GM21825 (cell line): Measurements from ENCODE around the gene DAB1.

ENCODE experiments used
- ATAC-seq: cut with Tn5 transposase; IDR thresholded peaks from one replicate; pipeline ENCODE4 v1.9.1; 2021; ENCODE audit warnings: mild to moderate bottlenecking, moderate library complexity; ENCODE audit not compliant: unreplicated experiment

DAB1 gene

DNA sequence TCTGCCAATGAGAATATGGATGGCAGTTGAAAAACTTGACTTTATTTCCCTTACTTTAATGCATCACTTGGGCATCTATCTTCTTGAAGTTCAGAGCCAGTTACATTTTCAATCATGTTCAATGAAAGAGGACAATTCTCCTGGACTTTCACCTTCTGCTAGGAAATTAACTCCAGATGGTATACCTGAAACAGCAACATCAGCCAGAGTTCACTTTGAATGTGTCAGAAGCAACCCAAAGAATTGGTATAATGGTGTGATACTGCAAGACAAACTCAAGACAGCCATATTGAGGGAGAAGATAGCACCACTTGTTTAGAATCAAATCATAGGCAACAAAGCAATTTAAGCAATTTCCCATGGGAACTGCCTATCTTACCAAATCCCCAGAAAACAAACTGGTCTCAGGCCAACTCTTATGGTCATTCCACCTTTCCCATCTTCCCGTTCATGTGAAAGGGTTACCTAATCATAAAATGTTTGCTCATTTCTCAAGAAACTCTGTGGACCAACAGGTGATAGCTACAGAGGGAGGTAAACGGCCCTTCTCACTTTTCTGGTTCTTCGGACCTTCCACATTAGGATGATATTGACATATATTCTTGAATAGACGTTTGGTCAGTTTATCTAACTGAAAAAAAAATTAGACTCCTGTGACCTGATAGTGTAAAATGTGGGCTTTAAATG, 428.3 kb downstream of the DAB1 start:
- no peak for ATAC-seq

- no peak for ATAC-seq
These were observed 430.4 kb downstream of the DAB1 start for GRCh38 chr1:56993475-56993874.

DNA sequence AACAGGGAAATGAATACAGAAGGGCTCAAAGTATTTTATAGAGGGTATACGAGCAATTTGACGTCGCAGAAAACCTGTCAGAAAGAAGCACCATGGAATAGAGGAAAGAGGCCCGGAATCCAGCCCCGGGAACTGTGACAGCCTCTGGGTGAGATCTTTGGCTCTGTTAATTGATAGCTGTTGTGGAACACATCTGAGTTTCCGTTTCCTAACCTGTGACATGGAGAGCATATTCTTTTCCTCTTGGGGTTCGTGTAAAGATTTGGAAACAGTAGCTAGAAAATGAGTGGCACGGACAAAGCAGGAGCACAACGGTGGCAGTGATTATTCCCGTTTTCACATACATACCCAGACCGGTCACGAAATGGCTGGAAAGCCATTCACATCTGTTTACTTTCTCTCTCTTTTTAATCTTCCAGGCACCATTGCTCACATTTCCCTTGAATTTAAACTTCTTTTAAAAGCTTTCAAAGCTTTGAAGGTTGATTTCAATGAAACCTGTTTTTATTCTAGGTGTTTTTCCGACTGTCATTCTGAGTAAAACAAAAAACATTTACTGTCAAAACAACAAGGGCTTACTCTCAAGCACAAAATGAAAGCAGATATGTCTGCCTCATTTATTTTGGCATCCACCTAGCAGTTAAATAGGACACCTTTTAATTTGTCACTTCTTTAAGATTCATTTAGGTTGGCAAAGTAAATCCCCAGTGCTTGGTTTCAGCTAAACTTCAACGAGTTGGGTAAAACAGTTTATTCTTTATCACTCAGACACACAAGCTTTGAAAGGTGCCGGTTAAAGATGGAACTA, 431.3 kb downstream of the DAB1 start:
- no peak for ATAC-seq

GRCh38 chr1:56991576-56991975, 432.3 kb downstream of the DAB1 start:
- ATAC-seq, result no peak

DNA sequence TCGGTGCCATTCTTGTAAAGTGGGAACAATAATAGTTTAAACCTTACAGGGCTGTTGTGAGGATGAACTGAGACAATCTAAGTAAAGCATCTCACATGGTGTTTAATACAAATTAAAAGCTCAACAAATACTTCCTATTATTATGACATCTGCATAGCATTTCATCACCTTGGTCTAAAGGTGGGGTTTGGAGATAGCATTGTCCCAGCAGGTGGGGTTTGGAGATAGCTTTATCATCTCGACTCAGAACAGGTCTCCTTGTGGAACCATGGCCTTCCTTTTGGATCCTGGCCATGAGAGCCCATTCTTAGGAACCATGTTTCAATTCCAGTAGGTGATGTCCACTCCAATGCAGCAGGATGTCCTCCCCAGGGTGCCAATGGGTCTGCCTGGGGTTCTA, 437.5 kb downstream of the DAB1 start:
- ATAC-seq, result no peak

GRCh38 chr1:56985857-56986256, 438.0 kb downstream of the DAB1 start:
- no peak for ATAC-seq

GRCh38 chr1:56983484-56983883, 440.4 kb downstream of the DAB1 start:
- ATAC-seq, result no peak

DNA sequence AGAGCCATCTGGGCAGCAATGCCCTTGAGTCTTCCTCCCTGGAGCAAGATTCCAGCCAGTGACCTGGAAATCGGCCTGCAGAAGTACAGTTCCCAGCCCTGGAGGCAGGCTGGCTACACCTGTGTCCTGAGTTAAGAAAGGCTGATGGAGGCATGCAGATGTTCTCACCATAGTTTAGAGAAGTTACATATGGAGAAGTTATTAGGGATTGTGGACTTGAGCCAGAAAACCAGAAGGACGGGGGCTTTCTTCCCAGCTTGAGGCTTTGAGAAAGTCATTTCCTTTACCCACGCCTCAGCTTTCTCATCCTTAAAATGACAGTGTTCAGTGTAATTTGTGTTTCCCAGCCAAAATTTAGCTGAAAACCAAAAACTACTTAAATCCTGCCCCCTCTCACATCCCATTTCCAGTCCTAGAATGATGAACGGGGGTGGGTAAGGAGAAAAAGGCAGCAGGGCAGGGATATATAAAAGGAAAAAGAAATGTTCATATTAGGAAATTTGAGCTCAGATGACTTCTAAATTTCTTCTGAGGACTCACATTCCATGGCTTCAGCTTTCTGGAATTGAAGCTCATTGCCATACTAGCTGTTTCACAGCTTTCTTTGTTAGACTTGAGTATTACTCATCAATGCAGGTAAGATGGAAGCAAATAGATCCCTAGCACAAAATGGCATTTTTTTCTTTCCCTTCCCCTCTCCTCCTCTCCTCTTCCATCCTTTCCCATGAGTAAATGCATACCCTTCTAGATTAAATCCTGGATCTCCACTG, 443.7 kb downstream of the DAB1 start:
- no peak for ATAC-seq

DNA sequence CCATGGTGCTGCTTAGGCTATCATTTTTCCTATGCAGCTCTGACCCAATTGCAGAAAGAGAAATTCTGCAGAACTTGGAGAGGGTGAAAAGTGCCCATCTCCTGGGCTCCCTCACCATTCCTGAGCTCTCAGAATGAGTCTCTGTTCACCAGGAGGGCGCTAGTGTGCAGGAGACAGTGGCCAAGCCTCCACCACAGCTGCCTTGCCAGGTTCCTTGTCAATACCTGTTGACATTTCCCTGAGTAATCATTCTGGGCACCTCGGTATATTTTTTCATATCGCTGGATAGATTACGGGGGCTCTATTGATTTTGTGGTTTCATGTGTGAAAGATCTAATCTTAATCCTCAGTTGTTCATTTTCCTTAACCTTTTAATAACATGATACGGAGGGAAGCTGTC, 445.0 kb downstream of the DAB1 start:
- ATAC-seq, result no peak

DNA sequence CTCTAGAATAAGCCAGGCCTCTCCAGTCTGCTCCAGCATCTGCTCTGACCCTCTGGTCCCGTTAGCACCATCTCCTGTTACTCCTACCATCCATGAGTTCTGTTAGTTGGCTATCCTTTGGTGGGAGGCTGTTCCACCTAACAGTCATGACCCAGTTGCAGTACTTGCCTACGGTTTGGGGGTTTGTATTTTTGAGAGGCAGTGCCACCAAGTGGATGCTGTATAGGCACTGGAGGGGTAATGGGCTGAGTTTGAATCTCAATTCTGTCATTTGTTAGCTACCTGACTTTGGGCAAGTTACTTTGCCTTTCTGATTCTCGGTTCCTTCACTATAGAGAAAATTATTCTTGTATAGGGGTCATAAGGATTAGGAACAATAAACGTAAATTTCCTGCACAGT, 445.9 kb downstream of the DAB1 start:
- no peak for ATAC-seq

DNA sequence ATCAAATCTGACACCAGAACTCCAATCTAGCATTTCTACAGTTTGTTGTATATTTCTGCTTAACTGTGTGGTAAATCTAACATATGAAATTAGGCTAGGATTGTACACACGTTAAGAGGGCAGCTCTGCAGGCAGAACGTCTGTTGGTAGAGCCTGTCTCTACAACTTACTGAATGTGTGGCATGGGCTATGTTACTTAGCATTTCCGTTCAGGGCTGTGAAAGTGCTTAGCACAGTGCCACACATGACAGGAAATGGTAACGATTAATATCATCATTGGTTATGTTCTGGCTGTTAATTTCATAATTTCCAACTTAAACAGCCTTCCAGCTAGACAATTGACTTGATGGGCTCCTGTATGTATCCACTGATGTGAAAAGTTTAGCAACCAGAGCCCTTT, 448.4 kb downstream of the DAB1 start:
- no peak for ATAC-seq

DNA sequence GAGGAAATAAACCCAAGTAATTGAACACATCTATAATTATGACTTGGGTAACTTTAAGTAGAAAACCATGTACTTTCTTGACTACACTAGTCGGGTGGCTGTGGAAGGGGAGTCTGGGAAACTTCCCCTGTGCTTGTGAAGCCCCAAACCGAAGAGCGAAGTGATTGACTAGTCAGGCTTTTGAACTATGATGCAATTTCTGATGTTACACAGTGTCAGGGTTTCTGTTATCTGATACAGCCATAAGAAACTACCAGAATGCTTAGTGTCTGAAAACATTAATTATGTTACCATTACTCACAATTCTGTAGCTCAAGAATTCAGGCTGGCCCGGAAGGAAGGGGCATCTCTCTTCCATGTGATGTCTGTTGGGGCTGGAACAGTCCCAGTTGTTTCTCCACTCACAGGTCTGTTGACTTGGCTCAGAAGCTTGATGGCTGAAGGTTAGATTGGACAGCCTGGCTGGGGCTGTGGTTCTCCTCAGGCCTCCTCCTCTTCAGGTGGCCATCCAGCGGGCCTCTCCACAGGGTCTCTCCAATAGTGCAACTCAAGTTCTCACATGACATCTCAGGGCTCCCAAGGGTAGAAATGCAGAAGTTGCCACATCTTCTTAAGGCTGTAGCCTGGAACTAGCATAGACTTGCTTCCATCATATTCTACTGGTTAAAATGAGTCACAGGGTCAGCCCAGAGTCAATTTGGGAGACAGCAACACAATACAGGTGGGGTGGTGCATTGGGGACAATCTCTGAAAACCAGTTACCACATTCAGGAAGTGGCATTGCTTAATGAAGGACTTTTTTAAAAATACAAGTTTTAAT, 449.7 kb downstream of the DAB1 start:
- ATAC-seq, result no peak

DNA sequence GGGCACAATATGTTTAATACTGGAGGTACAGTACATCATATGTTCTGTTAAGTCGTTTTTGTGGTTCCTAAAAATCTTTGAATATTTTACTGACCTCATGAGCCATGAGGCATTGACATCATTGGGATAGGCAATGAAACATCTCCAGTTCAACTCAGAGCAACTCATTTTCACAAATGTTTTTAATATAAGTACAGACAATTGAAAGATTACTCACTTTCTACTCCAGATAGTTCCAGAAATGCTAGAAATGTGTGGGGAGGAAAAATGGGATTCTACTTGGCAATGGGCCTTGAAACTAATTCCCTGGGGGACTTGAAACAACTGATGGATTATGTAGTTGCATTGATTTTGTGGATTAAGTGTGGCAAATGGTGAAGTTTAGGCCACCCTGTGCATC, 450.9 kb downstream of the DAB1 start:
- no peak for ATAC-seq

DNA sequence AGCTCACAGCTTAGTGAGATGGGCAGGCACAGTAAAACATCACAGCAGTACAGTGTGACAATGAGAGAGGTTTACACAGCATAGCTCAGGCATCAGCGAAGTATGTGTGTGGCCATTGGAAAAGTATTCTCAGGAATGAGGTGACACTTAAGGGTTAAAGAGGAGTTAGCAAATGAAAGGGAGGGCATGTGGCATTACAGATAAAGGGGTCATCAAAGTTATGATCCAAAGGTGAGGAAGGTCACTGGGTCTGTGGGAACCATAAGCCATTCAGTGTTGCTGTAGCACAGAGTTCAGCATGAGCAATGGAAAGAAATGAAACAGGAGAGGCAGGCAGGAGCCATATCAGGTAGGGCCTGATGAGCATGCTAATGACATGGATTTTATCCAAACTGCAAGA, 453.6 kb downstream of the DAB1 start:
- ATAC-seq, result no peak

- no peak for ATAC-seq
These were observed 454.9 kb downstream of the DAB1 start for GRCh38 chr1:56968878-56969495.

GRCh38 chr1:56967900-56968832, 455.7 kb downstream of the DAB1 start:
- ATAC-seq, result no peak

GRCh38 chr1:56967355-56967754, 456.5 kb downstream of the DAB1 start:
- no peak for ATAC-seq

GRCh38 chr1:56966698-56966999, 457.2 kb downstream of the DAB1 start:
- ATAC-seq, result no peak

GRCh38 chr1:56965916-56966697, 457.8 kb downstream of the DAB1 start, which contains the start of gene C8B:
Gene C8B, minus strand, starts transcription at chr1:56966015. Its CDS starts 67 bp downstream, at chr1:56965948.
- no peak for ATAC-seq
